H1 (cell line): ENCODE measurements around the gene KCNMA1. TPM values are rescaled to one million over a fixed set of nuclear protein-coding genes. Genes with fewer than 3 reads are reported as not detected.

Source experiments
- CTCF ChIA-PET: fragments of 300-600 bp; sonication (Branson Sonifier 250); formaldehyde crosslinking; loops from one replicate; lab custom pipeline; 2021; ENCODE audit not compliant: partially characterized antibody; lab: Charles Lee
- POLR2A ChIA-PET: fragments of 300-600 bp; sonication (Branson Sonifier 250); formaldehyde crosslinking; loops from one replicate; lab custom pipeline; 2021; ENCODE audit warnings: inconsistent platforms; ENCODE audit not compliant: partially characterized antibody; lab: Charles Lee
- DNase-seq, 2 experiments: peaks; one replicate each; pipeline versions ENCODE4 v3.0.0 to v3.0.0-alpha.2; 2010 to 2022; ENCODE audit warnings: low spot score in 2 of 2, low read depth in 1 of 2, mixed read lengths in 1 of 2
- FAIRE-seq: peaks from 2 replicates; lab custom pipeline; 2011; peaks lifted over from hg19 to GRCh38; lab: Jason Lieb, UNC
- H2AFZ ChIP-seq: 2 replicates; pipeline ENCODE4 v1.8.1; 2012; ENCODE audit warnings: low read length, inconsistent platforms
- H2AK5ac ChIP-seq: 2 replicates; pipeline ENCODE4 v1.6.1; 2013; ENCODE audit warnings: low read depth, low read length
- H2BK120ac ChIP-seq: replicated peaks from 2 replicates; pipeline ENCODE3; 2013; ENCODE audit warnings: low read depth, low read length, inconsistent platforms
- H2BK12ac ChIP-seq: 2 replicates; pipeline ENCODE4 v1.6.1; 2013; ENCODE audit warnings: low read depth, low read length
- H2BK15ac ChIP-seq: 2 replicates; pipeline ENCODE4 v1.6.1; 2013; ENCODE audit warnings: low read length
- H2BK20ac ChIP-seq: 2 replicates; pipeline ENCODE4 v1.6.1; 2013; ENCODE audit warnings: low read length
- H2BK5ac ChIP-seq: 2 replicates; pipeline ENCODE4 v1.6.1; 2013; ENCODE audit warnings: low read depth, low read length
- H3K14ac ChIP-seq: 2 replicates; pipeline ENCODE4 v1.6.1; 2013; ENCODE audit warnings: inconsistent platforms; ENCODE audit not compliant: insufficient read length
- H3K18ac ChIP-seq: 2 replicates; pipeline ENCODE4 v1.6.1; 2013; ENCODE audit warnings: low read length; ENCODE audit errors: extremely low read depth
- H3K23ac ChIP-seq: 2 replicates; pipeline ENCODE4 v1.6.1; 2013; ENCODE audit warnings: inconsistent platforms; ENCODE audit not compliant: insufficient read length
- H3K23me2 ChIP-seq: 2 replicates; pipeline ENCODE4 v1.6.1; 2013; ENCODE audit warnings: low read depth, low read length
- H3K27ac ChIP-seq: 2 replicates; pipeline ENCODE4 v1.6.1; 2011; ENCODE audit warnings: low read depth, low read length, inconsistent platforms
- H3K27me3 ChIP-seq, 4 experiments: replicated peaks in 1 of 4; 1 replicate in 1 of 4; 2 replicates in 3 of 4; pipeline versions ENCODE4 v1.6.1 to v1.8.1; 2011 to 2013; ENCODE audit warnings: low read length in 3 of 4, mild to moderate bottlenecking in 3 of 4, inconsistent platforms in 2 of 4, mixed read lengths in 2 of 4, moderate library complexity in 1 of 4; ENCODE audit not compliant: control insufficient read depth in 3 of 4, insufficient read depth in 3 of 4; ENCODE audit errors: extremely low read depth in 1 of 4
- H3K36me3 ChIP-seq, 4 experiments: 2 replicates each; pipeline versions ENCODE4 v1.6.1 to v1.8.1; 2011 to 2013; ENCODE audit warnings: mild to moderate bottlenecking in 4 of 4, low read length in 3 of 4, moderate library complexity in 2 of 4, control low read depth in 1 of 4, inconsistent platforms in 1 of 4; ENCODE audit not compliant: insufficient read depth in 4 of 4, control insufficient read depth in 2 of 4
- H3K4ac ChIP-seq: replicated peaks from 2 replicates; pipeline ENCODE3; 2013; ENCODE audit warnings: low read length, low read depth, mixed read lengths, inconsistent platforms; ENCODE audit not compliant: insufficient read length
- H3K4me1 ChIP-seq, 4 experiments: replicated peaks in 1 of 4; 1 replicate in 1 of 4; 2 replicates in 3 of 4; pipeline versions ENCODE4 v1.6.1 to v1.8.1; 2011 to 2013; ENCODE audit warnings: low read length in 3 of 4, inconsistent platforms in 2 of 4, mixed read lengths in 1 of 4; ENCODE audit not compliant: insufficient read depth in 4 of 4, control insufficient read depth in 3 of 4
- H3K4me2 ChIP-seq, 2 experiments: 2 replicates each; pipeline versions ENCODE4 v1.6.1 to v1.8.1; 2011 to 2013; ENCODE audit warnings: low read depth in 2 of 2, low read length in 2 of 2, control low read depth in 1 of 2, inconsistent platforms in 1 of 2, mild to moderate bottlenecking in 1 of 2; ENCODE audit not compliant: insufficient read depth in 1 of 2
- H3K4me3 ChIP-seq, 4 experiments: fragments of 200-600, 300-600 bp in 1 of 4; sonication (generic), shearing (Covaris generic), sonication (Bioruptor Twin) in 1 of 4; 2 replicates each; pipeline versions ENCODE4 v1.5.1 to v1.8.1; 2011 to 2016; ENCODE audit warnings: low read length in 4 of 4, low read depth in 3 of 4, control low read depth in 2 of 4, inconsistent platforms in 2 of 4, mild to moderate bottlenecking in 2 of 4, mixed read lengths in 1 of 4, moderate library complexity in 1 of 4; ENCODE audit not compliant: insufficient read depth in 2 of 4; ENCODE audit errors: extremely low read depth in 1 of 4
- H3K56ac ChIP-seq: replicated peaks from 2 replicates; pipeline ENCODE3; 2013; ENCODE audit warnings: low read depth, mild to moderate bottlenecking, mixed read lengths, low read length, inconsistent platforms; ENCODE audit not compliant: insufficient read length
- H3K79me1 ChIP-seq: 2 replicates; pipeline ENCODE4 v1.6.1; 2013; ENCODE audit warnings: low read depth, low read length, control low read depth
- H3K79me2 ChIP-seq, 2 experiments: 2 replicates each; pipeline versions ENCODE4 v1.6.1 to v1.8.1; 2012 to 2013; ENCODE audit warnings: low read length in 2 of 2, mild to moderate bottlenecking in 2 of 2, inconsistent platforms in 1 of 2; ENCODE audit not compliant: insufficient read depth in 2 of 2, control insufficient read depth in 1 of 2
- H3K9ac ChIP-seq, 4 experiments: replicated peaks in 1 of 4; 1 replicate in 1 of 4; 2 replicates in 3 of 4; pipeline versions ENCODE4 v1.6.1 to v1.8.1; 2011 to 2013; ENCODE audit warnings: low read depth in 3 of 4, low read length in 3 of 4, control low read depth in 2 of 4, mild to moderate bottlenecking in 2 of 4, moderate library complexity in 2 of 4, inconsistent platforms in 1 of 4; ENCODE audit errors: extremely low read depth in 1 of 4
- H3K9me3 ChIP-seq, 2 experiments: 2 replicates each; pipeline versions ENCODE4 v1.6.1 to v1.8.1; 2012 to 2013; ENCODE audit warnings: mild to moderate bottlenecking in 2 of 2, moderate library complexity in 2 of 2, control low read depth in 1 of 2, inconsistent platforms in 1 of 2, low read depth in 1 of 2, low read length in 1 of 2, mixed read lengths in 1 of 2; ENCODE audit not compliant: insufficient read depth in 2 of 2
- H4K20me1 ChIP-seq, 2 experiments: replicated peaks in 1 of 2; 2 replicates each; pipeline versions ENCODE3 to v1.8.1; 2011 to 2013; ENCODE audit warnings: inconsistent platforms in 2 of 2, low read length in 2 of 2, mild to moderate bottlenecking in 1 of 2; ENCODE audit not compliant: insufficient read depth in 2 of 2, control insufficient read depth in 1 of 2
- H4K5ac ChIP-seq: 2 replicates; pipeline ENCODE4 v1.6.1; 2013; ENCODE audit warnings: low read length, low read depth, mixed read lengths, inconsistent platforms; ENCODE audit not compliant: insufficient read length
- H4K8ac ChIP-seq: 2 replicates; pipeline ENCODE4 v1.8.0; 2013; ENCODE audit warnings: mild to moderate bottlenecking, moderate library complexity, low read length, inconsistent platforms; ENCODE audit not compliant: insufficient read depth; ENCODE audit errors: extremely low read depth
- H4K91ac ChIP-seq: replicated peaks from 2 replicates; pipeline ENCODE3; 2013; ENCODE audit warnings: low read length, mixed read lengths, inconsistent platforms; ENCODE audit not compliant: insufficient read length
- JUND ChIP-seq: IDR thresholded peaks from 2 replicates; pipeline ENCODE4 v1.6.1; 2011; ENCODE audit warnings: mild to moderate bottlenecking, improper control_type of control experiment, low read length
- RAD21 ChIP-seq, 2 experiments: IDR thresholded peaks in 1 of 2; conservative IDR thresholded peaks in 1 of 2; 2 replicates each; pipeline ENCODE4 v1.6.1; 2011; ENCODE audit warnings: low read depth in 2 of 2, low read length in 2 of 2, improper control_type of control experiment in 1 of 2, inconsistent platforms in 1 of 2, mild to moderate bottlenecking in 1 of 2, moderate library complexity in 1 of 2
- TAF7 ChIP-seq: optimal IDR thresholded peaks from 2 replicates; pipeline ENCODE3; 2011; ENCODE audit warnings: low read depth, mild to moderate bottlenecking, inconsistent platforms, low read length, moderate library complexity, borderline replicate concordance
- WGBS, 2 experiments: shearing (Covaris generic) in 1 of 2; methylation state at CpG; one replicate each; pipeline versions ENCODE4 v1.1.6 to v1.1.7; 2013 to 2015; ENCODE audit warnings: low lambda C conversion rate in 2 of 2, mixed read lengths in 2 of 2, inconsistent platforms in 1 of 2, low coverage in 1 of 2, missing lambda C conversion rate in 1 of 2; ENCODE audit not compliant: insufficient replicate concordance in 2 of 2, insufficient coverage in 1 of 2, insufficient read length in 1 of 2; ENCODE audit errors: extremely low coverage in 1 of 2, missing lambda C conversion rate in 1 of 2; 5-methylcytosine and 5-hydroxymethylcytosine counted together
- polyA plus RNA-seq, 7 experiments: library from polyadenylated mRNA; depleted of rRNA in 3 of 7; stranded (reverse) in 5 of 7; unstranded in 2 of 7; fragments of >200 nt in 5 of 7; fragments of 200-250 nt in 2 of 7; gene quantifications; 1 replicate in 5 of 7; 2 replicates in 1 of 7; 4 replicates in 1 of 7; pipeline versions ENCODE4 v1.2.1 to v1.2.3, GENCODE V29; 2011 to 2013; ENCODE audit warnings: missing spikeins in 2 of 7, mixed read lengths in 2 of 7
- total RNA-seq: library from RNA; stranded (reverse); fragmentation: NEBNext Ultra II Directional; extraction: Animal tissue kit (Norgen Biotek cat#: 25700); gene quantifications from 2 replicates; pipeline ENCODE4 v1.2.1, GENCODE V29; 2021
- TF ChIP-seq, protein P1 (sequence below): IDR thresholded peaks from 2 replicates; pipeline ENCODE4 v1.6.1; 2011; ENCODE audit warnings: low read depth, mild to moderate bottlenecking, low read length; ENCODE audit not compliant: insufficient read depth

Gene KCNMA1
- total and polyA plus RNA-seq, 2 of the 8 experiments (the other 6 are each of a cell fraction or from before 2014, with no cell fraction given) = 10.2 to 11.1 TPM

DNA sequence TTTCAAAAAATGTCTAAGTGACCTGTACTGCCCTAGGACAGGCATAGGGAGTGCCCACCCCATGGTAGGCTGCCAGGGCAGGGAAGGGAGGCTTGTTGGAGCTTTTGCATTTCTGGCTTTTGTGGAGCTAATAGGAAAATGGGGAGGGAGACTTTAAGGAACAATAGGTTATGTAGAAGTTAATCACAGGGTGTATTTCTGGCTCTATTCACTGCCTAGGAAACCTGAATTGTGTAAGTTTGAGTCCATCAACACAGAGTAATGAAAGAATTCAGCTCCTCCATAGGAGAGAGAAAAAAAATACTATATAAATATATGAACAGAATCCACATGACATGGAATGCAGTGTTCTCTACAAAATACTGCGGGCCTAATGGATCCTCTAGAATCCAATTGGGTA is 661.5 kb downstream of the KCNMA1 start:
- H3K18ac ChIP-seq = no peak overlapping the region
- H4K20me1 ChIP-seq = no peaks in the 10 kb centered on the region
- H3K4me1 ChIP-seq = no peaks in the 10 kb centered on the region
- FAIRE-seq (no peak), DNase-seq (no peak)
- no peaks in the 10 kb centered on the region for H3K9me3 ChIP-seq
- no peak overlapping the region for H2AK5ac ChIP-seq
- CTCF ChIA-PET = interaction anchor here (1.3 to 1.4 kb wide), 2 partner anchors 8 to 9 kb away, joined by 4 to 6 read pairs; no protein-coding TSS in a partner anchor
- H2BK20ac ChIP-seq = no peak overlapping the region
- H3K4me2 ChIP-seq = no peak overlapping the region
- no peak overlapping the region for H4K8ac ChIP-seq
- H3K79me1 ChIP-seq = no peaks in the 10 kb centered on the region
- H2BK5ac ChIP-seq = no peak overlapping the region
- no peaks in the 10 kb centered on the region for H3K79me2 ChIP-seq
- no peak overlapping the region for H2BK120ac ChIP-seq
- no peak overlapping the region for H4K5ac ChIP-seq
- no peak overlapping the region for H3K4me3 ChIP-seq
- no peaks in the 10 kb centered on the region for H3K23me2 ChIP-seq
- no peak overlapping the region for H2BK12ac ChIP-seq
- no peak overlapping the region for H3K23ac ChIP-seq
- no peak overlapping the region for H4K91ac ChIP-seq
- no peak overlapping the region for H3K9ac ChIP-seq
- H3K27ac ChIP-seq = no peak overlapping the region
- no peaks in the 10 kb centered on the region for H3K27me3 ChIP-seq
- no peak overlapping the region for H3K4ac ChIP-seq
- H3K14ac ChIP-seq = no peak overlapping the region
- no peak overlapping the region for H2BK15ac ChIP-seq
- TF ChIP-seq JUND (no peak), TAF7 (no peak), RAD21 (IDR thresholded peaks at IDR 0.05 in 1 of 2, conservative IDR thresholded peaks at IDR 0.05 in 1 of 2; ENCODE audit: low read depth in 2 of 2, low read length in 2 of 2) (no peak)
- TF ChIP-seq, protein P1, sequence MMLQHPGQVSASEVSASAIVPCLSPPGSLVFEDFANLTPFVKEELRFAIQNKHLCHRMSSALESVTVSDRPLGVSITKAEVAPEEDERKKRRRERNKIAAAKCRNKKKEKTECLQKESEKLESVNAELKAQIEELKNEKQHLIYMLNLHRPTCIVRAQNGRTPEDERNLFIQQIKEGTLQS = no peak
- WGBS, 2 experiments = 93% methylated on average over 1 of the region's 1 CpG; no CpG with 5 or more reads in 1 of the 2 experiments
- no peak overlapping the region for H3K56ac ChIP-seq
- no peaks in the 10 kb centered on the region for H3K36me3 ChIP-seq
- no peak overlapping the region for H2AFZ ChIP-seq
- POLR2A ChIA-PET = no interaction called here
